ENCODE measurements around the gene TRANK1.
A peak's percentile ranks its signal among the peaks of the same experiment; 100 is the strongest.
"Not testable (repeated sequence)": the region's sequence is repeated elsewhere in the genome, so short reads cannot be mapped to it uniquely, and the experiment has no call there.

TRANK1 gene

GRCh38 chr3:36901588-36901987 lies 43.3 kb downstream of the TRANK1 start:
- intact Hi-C loops (cut with DNase I): no loop called here
- DNase-seq: no peak

GRCh38 chr3:36900474-36901443 lies 44.1 kb downstream of the TRANK1 start:
- intact Hi-C loops (cut with DNase I): no loop called here
- no peak for DNase-seq

GRCh38 chr3:36895496-36896409 lies 49.1 kb downstream of the TRANK1 start:
- intact Hi-C loops (cut with DNase I): no loop called here
- no peak for DNase-seq

GRCh38 chr3:36894914-36895313 lies 49.9 kb downstream of the TRANK1 start:
- intact Hi-C loops (cut with DNase I): no loop called here
- no peak for DNase-seq

GRCh38 chr3:36893826-36894225 lies 51.0 kb downstream of the TRANK1 start:
- peak in 1 of 42 donors; percentile 27 for DNase-seq
- intact Hi-C loops (cut with DNase I): no loop called here

GRCh38 chr3:36893137-36893557 lies 51.7 kb downstream of the TRANK1 start:
- peak in 4 of 42 donors; percentile 13 to 55 (median 27) for DNase-seq
- intact Hi-C loops (cut with DNase I): no loop called here

- intact Hi-C loops (cut with DNase I): no loop called here
These were observed 52.3 kb downstream of the TRANK1 start for GRCh38 chr3:36892457-36893136.

GRCh38 chr3:36891701-36892160 lies 53.1 kb downstream of the TRANK1 start:
- intact Hi-C loops (cut with DNase I): no loop called here
- peak in 2 of 42 donors; percentile 9 to 40 for DNase-seq

More at GRCh38 chr3:36892457-36893136, 52.3 kb downstream of the TRANK1 start:
- peak in 1 of 42 donors; percentile 31 for DNase-seq

- DNase-seq: peak in 1 of 42 donors; percentile 24
- intact Hi-C loops (cut with DNase I): not testable (repeated sequence)
These were observed 53.8 kb downstream of the TRANK1 start for GRCh38 chr3:36891097-36891496.

- intact Hi-C loops (cut with DNase I): no loop called here
- DNase-seq: peak in 1 of 42 donors; percentile 25
These were observed 54.6 kb downstream of the TRANK1 start for GRCh38 chr3:36890261-36890660.

GRCh38 chr3:36881735-36882134 lies 63.1 kb downstream of the TRANK1 start:
- DNase-seq: no peak

GRCh38 chr3:36879842-36880241 lies 65.0 kb downstream of the TRANK1 start:
- DNase-seq; intact Hi-C loops (cut with DNase I): not testable (repeated sequence)

More at GRCh38 chr3:36881735-36882134, 63.1 kb downstream of the TRANK1 start:
- intact Hi-C loops (cut with DNase I): no loop called here

- intact Hi-C loops (cut with DNase I): no loop called here
- DNase-seq: no peak
These were observed 66.7 kb downstream of the TRANK1 start for GRCh38 chr3:36877930-36878685.

- peak in 1 of 42 donors; percentile 31 for DNase-seq
- intact Hi-C loops (cut with DNase I): no loop called here
These were observed 68.5 kb downstream of the TRANK1 start for GRCh38 chr3:36876181-36876936.

GRCh38 chr3:36875397-36875796 lies 69.5 kb downstream of the TRANK1 start:
- peak in 1 of 42 donors; percentile 14 for DNase-seq
- intact Hi-C loops (cut with DNase I): no loop called here

- peak in 3 of 42 donors; percentile 7 to 37 (median 20) for DNase-seq
- intact Hi-C loops (cut with DNase I): loop anchor here (5.0 kb wide), 1 partner anchor 142 kb away; no protein-coding TSS in a partner anchor
These were observed 70.4 kb downstream of the TRANK1 start for GRCh38 chr3:36874424-36874823.
